GM12878 (cell line): Measurements from ENCODE around the gene ARHGAP21. TPM values are rescaled to one million over a fixed set of nuclear protein-coding genes. Genes with fewer than 3 reads are reported as not detected.

ENCODE experiments used
- ATAC-seq: fragments of 200-7000 bp; cut with Tn5 transposase; 3 replicates; pipeline ENCODE4 v1.9.1; 2020; ENCODE audit warnings: mild to moderate bottlenecking, moderate library complexity
- BruUV-seq: library from RNA; stranded (reverse); fragments of 400-500 nt; replicated peaks from 2 replicates; lab custom pipeline; 2021; lab: Mats Ljungman, UMichigan
- CTCF ChIA-PET: fragments of 300-600 bp; sonication (Branson Sonifier 250); formaldehyde crosslinking; extraction: SDS; loops from one replicate; lab custom pipeline; 2021; ENCODE audit warnings: inconsistent platforms; lab: Yijun Ruan, JAX
- POLR2A ChIA-PET: fragments of 350-600 bp; formaldehyde crosslinking; extraction: SDS; loops from one replicate; lab custom pipeline; 2021; ENCODE audit warnings: inconsistent platforms; lab: Charles Lee
- RAD21 ChIA-PET: fragments of 300-600 bp; sonication (Branson Sonifier 250); formaldehyde crosslinking; loops from one replicate; lab custom pipeline; 2023; ENCODE audit warnings: antibody characterized with exemption; ENCODE audit not compliant: unreplicated experiment; lab: Charles Lee
- SMC1A ChIA-PET: fragments of 300-600 bp; sonication (Branson Sonifier 250); formaldehyde crosslinking; loops from one replicate; lab custom pipeline; 2023; ENCODE audit not compliant: unreplicated experiment, uncharacterized antibody; lab: Charles Lee
- DNase-seq: peaks from one replicate; pipeline ENCODE4 v3.0.0-alpha.2; 2011; ENCODE audit warnings: low read depth, low spot score
- FAIRE-seq: peaks from 3 replicates; lab custom pipeline; 2011; peaks lifted over from hg19 to GRCh38; lab: Jason Lieb, UNC
- H2AFZ ChIP-seq: 2 replicates; pipeline ENCODE4 v1.6.0; 2011; ENCODE audit warnings: low read depth, low read length, control low read depth; ENCODE audit not compliant: control insufficient read depth
- H3K27ac ChIP-seq: 2 replicates; pipeline ENCODE4 v1.5.1; 2011; ENCODE audit warnings: control low read depth; ENCODE audit not compliant: control insufficient read depth, insufficient read depth
- H3K27me3 ChIP-seq, 2 experiments: replicated peaks in 1 of 2; 2 replicates each; pipeline versions ENCODE4 v1.6.0 to v1.6.1; 2011; ENCODE audit warnings: low read length in 1 of 2; ENCODE audit not compliant: control insufficient read depth in 2 of 2, insufficient read depth in 2 of 2
- H3K36me3 ChIP-seq, 2 experiments: 2 replicates each; pipeline ENCODE4 v1.5.1; 2011; ENCODE audit warnings: low read length in 1 of 2; ENCODE audit not compliant: control insufficient read depth in 2 of 2, insufficient read depth in 2 of 2
- H3K4me1 ChIP-seq: 2 replicates; pipeline ENCODE4 v1.6.1; 2011; ENCODE audit warnings: mild to moderate bottlenecking, low read length, moderate library complexity, mixed read lengths; ENCODE audit not compliant: control insufficient read depth, insufficient read depth
- H3K4me2 ChIP-seq: 2 replicates; pipeline ENCODE4 v1.6.0; 2011; ENCODE audit warnings: control low read depth; ENCODE audit not compliant: control insufficient read depth, insufficient read depth
- H3K4me3 ChIP-seq: fragments of 200-600 bp; sonication (generic); 2 replicates; pipeline ENCODE4 v1.5.1; 2016
- H3K79me2 ChIP-seq: 2 replicates; pipeline ENCODE4 v1.6.0; 2011; ENCODE audit warnings: low read length; ENCODE audit not compliant: control insufficient read depth, insufficient read depth
- H3K9ac ChIP-seq: 2 replicates; pipeline ENCODE4 v1.8.0; 2011; ENCODE audit warnings: low read length, control low read depth, mixed read lengths; ENCODE audit not compliant: control insufficient read depth, insufficient read depth
- H3K9me3 ChIP-seq: replicated peaks from 3 replicates; pipeline ENCODE4 v1.5.1; 2011; ENCODE audit warnings: mild to moderate bottlenecking, low read length; ENCODE audit not compliant: control insufficient read depth, insufficient read depth
- H4K20me1 ChIP-seq: 2 replicates; pipeline ENCODE4 v1.6.0; 2011; ENCODE audit not compliant: control insufficient read depth, insufficient read depth
- EZH2 ChIP-seq: IDR thresholded peaks from 2 replicates; pipeline ENCODE4 v1.6.1; 2012; ENCODE audit warnings: low read depth, mild to moderate bottlenecking, control low read depth, inconsistent platforms, low read length, borderline replicate concordance; ENCODE audit not compliant: control insufficient read depth
- NR2C2 ChIP-seq: IDR thresholded peaks from 2 replicates; pipeline ENCODE4 v1.6.1; 2011; ENCODE audit warnings: borderline replicate concordance, low read depth; ENCODE audit not compliant: control insufficient read depth, insufficient read length
- YY1 ChIP-seq: IDR thresholded peaks from 2 replicates; pipeline ENCODE4 v1.6.1; 2011; ENCODE audit warnings: low read depth, mild to moderate bottlenecking, low read length
- ZNF217 ChIP-seq: fragments of 450-650 bp; IDR thresholded peaks from 2 replicates; pipeline ENCODE4 v1.6.1; 2017; ENCODE audit warnings: antibody characterized with exemption, mild to moderate bottlenecking
- ZNF274 ChIP-seq: IDR thresholded peaks from one replicate; pipeline ENCODE4 v1.8.0; 2011; ENCODE audit not compliant: insufficient read length, insufficient read depth
- WGBS: methylation state at CpG from one replicate; pipeline ENCODE4 v1.1.6; 2016; ENCODE audit warnings: low lambda C conversion rate; ENCODE audit not compliant: insufficient replicate concordance, insufficient coverage; ENCODE audit errors: missing lambda C conversion rate; 5-methylcytosine and 5-hydroxymethylcytosine counted together
- in situ Hi-C: fragments of 300-500 bp; cut with MboI; formaldehyde crosslinking; loops from 9 replicates; pipeline ENCODE4 v1.14.3; 2018; ENCODE audit warnings: mixed read lengths
- intact Hi-C: fragments of 100-400 bp; cut with micrococcal nuclease; formaldehyde crosslinking; loops from one replicate; pipeline ENCODE4 v1.14.2; 2022; ENCODE audit not compliant: unreplicated experiment
- polyA plus RNA-seq, 11 experiments: library from polyadenylated mRNA; depleted of rRNA in 4 of 11; unstranded in 6 of 11; stranded (reverse) in 5 of 11; fragments of >200 nt; fragmentation: Nextera tagmentation in 4 of 11; fragmentation: Illumina TruSeq in 1 of 11; extraction: Ambion mirVana in 4 of 11; extraction: Trizol in 1 of 11; gene quantifications; 1 replicate in 1 of 11; 2 replicates in 10 of 11; pipeline versions ENCODE4 v1.2.1 to v1.2.3, GENCODE V29; 2011 to 2016; ENCODE audit warnings: inconsistent platforms in 2 of 11, missing spikeins in 2 of 11, low read depth in 1 of 11
- total RNA-seq, 4 experiments: library from RNA; depleted of rRNA in 3 of 4; stranded (reverse); fragments of >200 nt in 3 of 4; fragmentation: Illumina TruSeq in 1 of 4; extraction: Trizol in 1 of 4; gene quantifications; 2 replicates each; pipeline versions ENCODE4 v1.2.1 to v1.2.3, GENCODE V29; 2013 to 2021
- TF ChIP-seq, protein P1 (sequence below): fragments of 450-650 bp; IDR thresholded peaks from 2 replicates; pipeline ENCODE4 v1.6.1; 2017; ENCODE audit warnings: mild to moderate bottlenecking, moderate library complexity
- TF ChIP-seq, protein P2 (sequence below): fragments of 450-650 bp; IDR thresholded peaks from 2 replicates; pipeline ENCODE4 v1.6.1; 2017; ENCODE audit warnings: borderline replicate concordance
- TF ChIP-seq, protein P3 (sequence below): fragments of 450-650 bp; conservative IDR thresholded peaks from 2 replicates; pipeline ENCODE4 v1.6.1; 2017; ENCODE audit warnings: mild to moderate bottlenecking, moderate library complexity
- TF ChIP-seq, protein P4 (sequence below): fragments of 450-650 bp; IDR thresholded peaks from 2 replicates; pipeline ENCODE4 v1.6.1; 2018; ENCODE audit warnings: borderline replicate concordance, mild to moderate bottlenecking; ENCODE audit not compliant: partially characterized antibody
- TF ChIP-seq, protein P5 (sequence below): IDR thresholded peaks from 2 replicates; pipeline ENCODE4 v1.6.1; 2011; ENCODE audit warnings: mild to moderate bottlenecking, low read depth, low read length, moderate library complexity; ENCODE audit not compliant: insufficient replicate concordance

Gene ARHGAP21
- total and polyA plus RNA-seq, 10 of the 15 experiments (the other 5 are each of a cell fraction or from before 2014, with no cell fraction given) = 11.7 to 103 (median 37.6) TPM

- Histone ChIP-seq H3K27me3 (no peaks in the 10 kb centered on the region), H3K9ac (peak overlapping the region; percentile 81; the same call in 1 of the 2 replicates), H3K36me3 (no peaks in the 10 kb centered on the region), H3K4me2 (peak overlapping the region; percentile 45), H3K4me3 (peak overlapping the region; percentile 80), H3K4me1 (peaks cover 6% of the 10 kb centered on the region; the same call in 1 of the 2 replicates), H2AFZ (peak overlapping the region; percentile 41; the same call in 1 of the 2 replicates), H3K79me2 (peaks cover 8% of the 10 kb centered on the region), H4K20me1 (no peaks in the 10 kb centered on the region), H3K27ac (peak overlapping the region; percentile 72), H3K9me3 (no peaks in the 10 kb centered on the region)
- ATAC-seq = no peak; the same call in 2 of the 3 replicates
- ChIA-PET SMC1A (interaction anchor here (0.9 to 4.0 kb wide), 11 partner anchors 13 to 264 kb away, joined by 3 to 24 read pairs (median 5); no protein-coding TSS in a partner anchor), RAD21 (interaction anchor here (0.6 to 3.5 kb wide), 11 partner anchors 13 to 207 kb away, joined by 3 to 28 read pairs (median 3); no protein-coding TSS in a partner anchor), POLR2A (interaction anchor here (0.6 to 4.6 kb wide), 10 partner anchors 12 to 225 kb away, joined by 3 to 37 read pairs (median 5); no protein-coding TSS in a partner anchor), CTCF (interaction anchor here (1.0 to 3.7 kb wide), 8 partner anchors 14 to 230 kb away, joined by 3 to 13 read pairs (median 4); partner anchors contain the start of gene PRTFDC1)
- no peak for FAIRE-seq
- no peak for DNase-seq
- in situ Hi-C loops = no loop called here
- BruUV-seq = no TSS peak
- 16% methylated on average over 19 of the region's 19 CpGs for WGBS
- intact Hi-C loops = loop anchor here (5.0 to 10.0 kb wide), 4 partner anchors 205 to 360 kb away; partner anchors contain the start of genes ENKUR and THNSL1
- no peak for TF ChIP-seq EZH2
- TF ChIP-seq, protein P1, sequence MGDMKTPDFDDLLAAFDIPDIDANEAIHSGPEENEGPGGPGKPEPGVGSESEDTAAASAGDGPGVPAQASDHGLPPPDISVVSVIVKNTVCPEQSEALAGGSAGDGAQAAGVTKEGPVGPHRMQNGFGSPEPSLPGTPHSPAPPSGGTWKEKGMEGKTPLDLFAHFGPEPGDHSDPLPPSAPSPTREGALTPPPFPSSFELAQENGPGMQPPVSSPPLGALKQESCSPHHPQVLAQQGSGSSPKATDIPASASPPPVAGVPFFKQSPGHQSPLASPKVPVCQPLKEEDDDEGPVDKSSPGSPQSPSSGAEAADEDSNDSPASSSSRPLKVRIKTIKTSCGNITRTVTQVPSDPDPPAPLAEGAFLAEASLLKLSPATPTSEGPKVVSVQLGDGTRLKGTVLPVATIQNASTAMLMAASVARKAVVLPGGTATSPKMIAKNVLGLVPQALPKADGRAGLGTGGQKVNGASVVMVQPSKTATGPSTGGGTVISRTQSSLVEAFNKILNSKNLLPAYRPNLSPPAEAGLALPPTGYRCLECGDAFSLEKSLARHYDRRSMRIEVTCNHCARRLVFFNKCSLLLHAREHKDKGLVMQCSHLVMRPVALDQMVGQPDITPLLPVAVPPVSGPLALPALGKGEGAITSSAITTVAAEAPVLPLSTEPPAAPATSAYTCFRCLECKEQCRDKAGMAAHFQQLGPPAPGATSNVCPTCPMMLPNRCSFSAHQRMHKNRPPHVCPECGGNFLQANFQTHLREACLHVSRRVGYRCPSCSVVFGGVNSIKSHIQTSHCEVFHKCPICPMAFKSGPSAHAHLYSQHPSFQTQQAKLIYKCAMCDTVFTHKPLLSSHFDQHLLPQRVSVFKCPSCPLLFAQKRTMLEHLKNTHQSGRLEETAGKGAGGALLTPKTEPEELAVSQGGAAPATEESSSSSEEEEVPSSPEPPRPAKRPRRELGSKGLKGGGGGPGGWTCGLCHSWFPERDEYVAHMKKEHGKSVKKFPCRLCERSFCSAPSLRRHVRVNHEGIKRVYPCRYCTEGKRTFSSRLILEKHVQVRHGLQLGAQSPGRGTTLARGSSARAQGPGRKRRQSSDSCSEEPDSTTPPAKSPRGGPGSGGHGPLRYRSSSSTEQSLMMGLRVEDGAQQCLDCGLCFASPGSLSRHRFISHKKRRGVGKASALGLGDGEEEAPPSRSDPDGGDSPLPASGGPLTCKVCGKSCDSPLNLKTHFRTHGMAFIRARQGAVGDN = no peak
- TF ChIP-seq, protein P2, sequence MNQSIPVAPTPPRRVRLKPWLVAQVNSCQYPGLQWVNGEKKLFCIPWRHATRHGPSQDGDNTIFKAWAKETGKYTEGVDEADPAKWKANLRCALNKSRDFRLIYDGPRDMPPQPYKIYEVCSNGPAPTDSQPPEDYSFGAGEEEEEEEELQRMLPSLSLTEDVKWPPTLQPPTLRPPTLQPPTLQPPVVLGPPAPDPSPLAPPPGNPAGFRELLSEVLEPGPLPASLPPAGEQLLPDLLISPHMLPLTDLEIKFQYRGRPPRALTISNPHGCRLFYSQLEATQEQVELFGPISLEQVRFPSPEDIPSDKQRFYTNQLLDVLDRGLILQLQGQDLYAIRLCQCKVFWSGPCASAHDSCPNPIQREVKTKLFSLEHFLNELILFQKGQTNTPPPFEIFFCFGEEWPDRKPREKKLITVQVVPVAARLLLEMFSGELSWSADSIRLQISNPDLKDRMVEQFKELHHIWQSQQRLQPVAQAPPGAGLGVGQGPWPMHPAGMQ = no peak
- TF ChIP-seq ZNF274 = no peak
- TF ChIP-seq, protein P3, sequence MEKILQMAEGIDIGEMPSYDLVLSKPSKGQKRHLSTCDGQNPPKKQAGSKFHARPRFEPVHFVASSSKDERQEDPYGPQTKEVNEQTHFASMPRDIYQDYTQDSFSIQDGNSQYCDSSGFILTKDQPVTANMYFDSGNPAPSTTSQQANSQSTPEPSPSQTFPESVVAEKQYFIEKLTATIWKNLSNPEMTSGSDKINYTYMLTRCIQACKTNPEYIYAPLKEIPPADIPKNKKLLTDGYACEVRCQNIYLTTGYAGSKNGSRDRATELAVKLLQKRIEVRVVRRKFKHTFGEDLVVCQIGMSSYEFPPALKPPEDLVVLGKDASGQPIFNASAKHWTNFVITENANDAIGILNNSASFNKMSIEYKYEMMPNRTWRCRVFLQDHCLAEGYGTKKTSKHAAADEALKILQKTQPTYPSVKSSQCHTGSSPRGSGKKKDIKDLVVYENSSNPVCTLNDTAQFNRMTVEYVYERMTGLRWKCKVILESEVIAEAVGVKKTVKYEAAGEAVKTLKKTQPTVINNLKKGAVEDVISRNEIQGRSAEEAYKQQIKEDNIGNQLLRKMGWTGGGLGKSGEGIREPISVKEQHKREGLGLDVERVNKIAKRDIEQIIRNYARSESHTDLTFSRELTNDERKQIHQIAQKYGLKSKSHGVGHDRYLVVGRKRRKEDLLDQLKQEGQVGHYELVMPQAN = no peak; the same call in 1 of the 2 replicates
- TF ChIP-seq, protein P4, sequence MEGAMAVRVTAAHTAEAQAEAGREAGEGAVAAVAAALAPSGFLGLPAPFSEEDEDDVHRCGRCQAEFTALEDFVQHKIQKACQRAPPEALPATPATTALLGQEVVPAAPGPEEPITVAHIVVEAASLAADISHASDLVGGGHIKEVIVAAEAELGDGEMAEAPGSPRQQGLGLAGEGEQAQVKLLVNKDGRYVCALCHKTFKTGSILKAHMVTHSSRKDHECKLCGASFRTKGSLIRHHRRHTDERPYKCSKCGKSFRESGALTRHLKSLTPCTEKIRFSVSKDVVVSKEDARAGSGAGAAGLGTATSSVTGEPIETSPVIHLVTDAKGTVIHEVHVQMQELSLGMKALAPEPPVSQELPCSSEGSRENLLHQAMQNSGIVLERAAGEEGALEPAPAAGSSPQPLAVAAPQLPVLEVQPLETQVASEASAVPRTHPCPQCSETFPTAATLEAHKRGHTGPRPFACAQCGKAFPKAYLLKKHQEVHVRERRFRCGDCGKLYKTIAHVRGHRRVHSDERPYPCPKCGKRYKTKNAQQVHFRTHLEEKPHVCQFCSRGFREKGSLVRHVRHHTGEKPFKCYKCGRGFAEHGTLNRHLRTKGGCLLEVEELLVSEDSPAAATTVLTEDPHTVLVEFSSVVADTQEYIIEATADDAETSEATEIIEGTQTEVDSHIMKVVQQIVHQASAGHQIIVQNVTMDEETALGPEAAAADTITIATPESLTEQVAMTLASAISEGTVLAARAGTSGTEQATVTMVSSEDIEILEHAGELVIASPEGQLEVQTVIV = no peak
- TF ChIP-seq, protein P5, sequence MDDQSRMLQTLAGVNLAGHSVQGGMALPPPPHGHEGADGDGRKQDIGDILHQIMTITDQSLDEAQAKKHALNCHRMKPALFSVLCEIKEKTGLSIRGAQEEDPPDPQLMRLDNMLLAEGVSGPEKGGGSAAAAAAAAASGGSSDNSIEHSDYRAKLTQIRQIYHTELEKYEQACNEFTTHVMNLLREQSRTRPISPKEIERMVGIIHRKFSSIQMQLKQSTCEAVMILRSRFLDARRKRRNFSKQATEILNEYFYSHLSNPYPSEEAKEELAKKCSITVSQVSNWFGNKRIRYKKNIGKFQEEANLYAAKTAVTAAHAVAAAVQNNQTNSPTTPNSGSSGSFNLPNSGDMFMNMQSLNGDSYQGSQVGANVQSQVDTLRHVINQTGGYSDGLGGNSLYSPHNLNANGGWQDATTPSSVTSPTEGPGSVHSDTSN = no peak
- TF ChIP-seq ZNF217 = no peak
- no peak for TF ChIP-seq NR2C2
- no peak for TF ChIP-seq YY1
Measured at GRCh38 chr10:24722131-24722675, 1.5 kb downstream of the ARHGAP21 start.
